GM23338 (cell line): Measurements from ENCODE around the gene BLOC1S5. TPM values are rescaled to one million over a fixed set of nuclear protein-coding genes. Genes with fewer than 3 reads are reported as not detected.

Experiments used
- ATAC-seq: fragments of 200-7000 bp; cut with Tn5 transposase; 3 replicates; pipeline ENCODE4 v1.9.1; 2020
- DNase-seq: peaks from one replicate; pipeline ENCODE4 v3.0.0-alpha.2; 2015; ENCODE audit warnings: low spot score
- H2AFZ ChIP-seq: fragments of 200-600 bp; sonication (generic); 2 replicates; pipeline ENCODE4 v1.8.0; 2016; ENCODE audit warnings: antibody characterized with exemption, mild to moderate bottlenecking, moderate library complexity
- H3F3A ChIP-seq: fragments of 200-600 bp; sonication (generic); replicated peaks from 2 replicates; pipeline ENCODE4 v1.8.0; 2017; ENCODE audit warnings: antibody characterized with exemption, mixed run types, low read depth
- H3K27ac ChIP-seq: fragments of 200-600 bp; sonication (generic); 2 replicates; pipeline ENCODE4 v1.6.1; 2016; ENCODE audit warnings: low read depth
- H3K27me3 ChIP-seq: fragments of 200-600 bp; sonication (generic); 2 replicates; pipeline ENCODE4 v1.8.0; 2016; ENCODE audit warnings: mild to moderate bottlenecking, mixed run types, moderate library complexity; ENCODE audit not compliant: insufficient read depth
- H3K36me3 ChIP-seq: fragments of 200-600 bp; sonication (generic); 2 replicates; pipeline ENCODE4 v1.8.0; 2016; ENCODE audit warnings: mild to moderate bottlenecking; ENCODE audit not compliant: insufficient read depth
- H3K4me1 ChIP-seq: fragments of 200-600 bp; sonication (generic); 2 replicates; pipeline ENCODE4 v1.8.0; 2016; ENCODE audit warnings: mild to moderate bottlenecking, moderate library complexity; ENCODE audit not compliant: insufficient read depth
- H3K4me2 ChIP-seq: fragments of 200-600 bp; sonication (generic); 2 replicates; pipeline ENCODE4 v1.7.1; 2017; ENCODE audit warnings: mixed run types
- H3K4me3 ChIP-seq: fragments of 200-600 bp; sonication (generic); 2 replicates; pipeline ENCODE4 v1.6.1; 2016; ENCODE audit warnings: mixed run types
- H3K79me2 ChIP-seq: fragments of 200-600 bp; sonication (generic); replicated peaks from 2 replicates; pipeline ENCODE4 v1.8.0; 2017; ENCODE audit warnings: mild to moderate bottlenecking; ENCODE audit not compliant: insufficient read depth
- H3K9me2 ChIP-seq: fragments of 200-600 bp; sonication (generic); 2 replicates; pipeline ENCODE4 v1.8.0; 2017; ENCODE audit not compliant: insufficient read depth
- H4K20me1 ChIP-seq: fragments of 200-600 bp; sonication (generic); replicated peaks from 2 replicates; pipeline ENCODE4 v1.8.0; 2017; ENCODE audit warnings: mild to moderate bottlenecking; ENCODE audit not compliant: insufficient read depth
- H3K27ac Mint-ChIP-seq: 2 replicates; pipeline ENCODE4 v1.8.0; 2020; ENCODE audit warnings: inconsistent platforms, mild to moderate bottlenecking, moderate library complexity, mixed read lengths
- H3K27me3 Mint-ChIP-seq: 3 replicates; pipeline ENCODE4 v1.8.0; 2022; ENCODE audit warnings: low read depth, mild to moderate bottlenecking, moderate library complexity, mixed read lengths, inconsistent platforms; ENCODE audit not compliant: insufficient read depth, poor library complexity
- H3K36me3 Mint-ChIP-seq: 3 replicates; pipeline ENCODE4 v1.8.0; 2021; ENCODE audit warnings: low read depth, mild to moderate bottlenecking, inconsistent platforms, moderate library complexity, mixed read lengths
- H3K4me1 Mint-ChIP-seq: 3 replicates; pipeline ENCODE4 v1.8.0; 2020; ENCODE audit warnings: mild to moderate bottlenecking, inconsistent platforms, mixed read lengths
- H3K4me3 Mint-ChIP-seq: 3 replicates; pipeline ENCODE4 v1.8.0; 2021; ENCODE audit warnings: moderate library complexity, mild to moderate bottlenecking, inconsistent platforms, mixed read lengths
- H3K9me3 Mint-ChIP-seq: 3 replicates; pipeline ENCODE4 v1.8.0; 2020; ENCODE audit warnings: moderate library complexity, mild to moderate bottlenecking, inconsistent platforms, mixed read lengths
- CREB1 ChIP-seq: fragments of 250-450 bp; sonication (Bioruptor Pico); IDR thresholded peaks from 2 replicates; pipeline ENCODE4 v1.5.0; 2020; ENCODE audit warnings: low read depth, mild to moderate bottlenecking, moderate library complexity
- EZH2 ChIP-seq: fragments of 200-600 bp; sonication (generic); IDR thresholded peaks from one replicate; pipeline ENCODE4 v1.8.0; 2017; ENCODE audit warnings: antibody characterized with exemption, mild to moderate bottlenecking, low read depth; ENCODE audit not compliant: unreplicated experiment
- EZH2phosphoT487 ChIP-seq: fragments of 200-600 bp; sonication (generic); IDR thresholded peaks from one replicate; pipeline ENCODE4 v1.8.1; 2018; ENCODE audit warnings: antibody characterized with exemption; ENCODE audit not compliant: unreplicated experiment
- JUNB ChIP-seq: IDR thresholded peaks from one replicate; pipeline ENCODE4 v1.6.1; 2016; ENCODE audit warnings: antibody characterized with exemption; ENCODE audit not compliant: unreplicated experiment
- NANOG ChIP-seq: IDR thresholded peaks from 2 replicates; pipeline ENCODE4 v1.6.1; 2016; ENCODE audit warnings: antibody characterized with exemption, borderline replicate concordance
- POLR2AphosphoS5 ChIP-seq: IDR thresholded peaks from 2 replicates; pipeline ENCODE4 v1.6.1; 2016; ENCODE audit warnings: antibody characterized with exemption, low read depth
- STAT1 ChIP-seq: IDR thresholded peaks from one replicate; pipeline ENCODE4 v1.6.1; 2016; ENCODE audit warnings: antibody characterized with exemption; ENCODE audit not compliant: unreplicated experiment
- ZNF114 ChIP-seq: fragments of 250-450 bp; sonication (Bioruptor Pico); IDR thresholded peaks from 2 replicates; pipeline ENCODE4 v1.5.0; 2020; ENCODE audit warnings: mild to moderate bottlenecking, moderate library complexity
- ZNF331 ChIP-seq: fragments of 250-450 bp; sonication (Bioruptor Pico); IDR thresholded peaks from 2 replicates; pipeline ENCODE4 v1.5.0; 2020; ENCODE audit warnings: low read depth, mild to moderate bottlenecking, moderate library complexity
- polyA plus RNA-seq: library from polyadenylated mRNA; unstranded; fragments of >200 nt; fragmentation: Nextera tagmentation; extraction: Ambion mirVana; gene quantifications from 2 replicates; pipeline ENCODE4 v1.2.1, GENCODE V29; 2016
- total RNA-seq: library from RNA; depleted of rRNA; stranded (reverse); fragments of >200 nt; shearing (Covaris generic); gene quantifications from 2 replicates; pipeline ENCODE4 v1.2.3, GENCODE V29; 2014
- TF ChIP-seq, protein P1 (sequence below): IDR thresholded peaks from 2 replicates; pipeline ENCODE4 v1.6.1; 2016; ENCODE audit warnings: antibody characterized with exemption
- TF ChIP-seq, protein P2 (sequence below), 2 experiments: fragments of 200-600 bp in 1 of 2; sonication (generic) in 1 of 2; conservative IDR thresholded peaks; 2 replicates each; pipeline versions ENCODE4 v1.5.1 to v1.6.1; 2016 to 2017; ENCODE audit warnings: antibody characterized with exemption in 2 of 2, low read depth in 2 of 2, mild to moderate bottlenecking in 2 of 2, moderate library complexity in 1 of 2
- TF ChIP-seq, protein P3 (sequence below): IDR thresholded peaks from one replicate; pipeline ENCODE4 v1.6.1; 2018; ENCODE audit warnings: antibody characterized with exemption; ENCODE audit not compliant: unreplicated experiment
- TF ChIP-seq, protein P4 (sequence below): fragments of 250-450 bp; sonication (Bioruptor Pico); IDR thresholded peaks from 2 replicates; pipeline ENCODE4 v1.5.0; 2020; ENCODE audit warnings: mild to moderate bottlenecking, moderate library complexity

BLOC1S5 gene
- total and polyA plus RNA-seq, 2 experiments from 2014 or later: 14.9 to 16.6 TPM

DNA sequence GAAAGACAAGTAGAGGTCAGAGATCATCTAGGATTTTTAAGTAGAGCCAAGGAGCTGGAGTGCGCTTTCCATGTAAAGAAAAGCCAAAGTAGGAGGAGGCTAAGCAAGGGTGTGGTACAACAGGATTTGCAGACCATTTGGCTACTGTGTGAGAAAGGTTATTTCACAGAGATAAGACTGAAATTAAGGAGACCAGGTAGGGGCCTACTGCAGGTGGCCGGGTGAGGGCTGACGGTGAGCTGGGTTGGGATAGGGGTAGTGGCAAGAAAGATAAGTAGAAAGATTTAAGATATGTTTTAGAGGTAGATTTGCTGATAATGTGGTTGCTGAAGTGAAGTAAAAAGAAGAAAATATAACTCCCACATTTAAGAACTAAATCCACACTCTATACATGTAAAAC lies 3.8 kb downstream of the BLOC1S5 start:
- peaks cover 13% of the 10 kb centered on the region for H3K4me1 Mint-ChIP-seq
- peaks cover 3% of the 10 kb centered on the region for H3K27me3 Mint-ChIP-seq
- ATAC-seq (no peak), DNase-seq (no peak)
- Histone ChIP-seq H3K79me2 (peaks cover 7% of the 10 kb centered on the region; the same call in 1 of the 2 replicates), H2AFZ (no peak overlapping the region), H3K4me1 (peaks cover 12% of the 10 kb centered on the region), H4K20me1 (no peaks in the 10 kb centered on the region), H3K27ac (no peak overlapping the region), H3K9me2 (no peaks in the 10 kb centered on the region), H3K36me3 (no peaks in the 10 kb centered on the region), H3K4me3 (no peak overlapping the region), H3F3A (no peaks in the 10 kb centered on the region), H3K27me3 (no peaks in the 10 kb centered on the region), H3K4me2 (no peak overlapping the region)
- no peak overlapping the region for H3K4me3 Mint-ChIP-seq
- peaks cover 18% of the 10 kb centered on the region for H3K36me3 Mint-ChIP-seq
- TF ChIP-seq, protein P1, sequence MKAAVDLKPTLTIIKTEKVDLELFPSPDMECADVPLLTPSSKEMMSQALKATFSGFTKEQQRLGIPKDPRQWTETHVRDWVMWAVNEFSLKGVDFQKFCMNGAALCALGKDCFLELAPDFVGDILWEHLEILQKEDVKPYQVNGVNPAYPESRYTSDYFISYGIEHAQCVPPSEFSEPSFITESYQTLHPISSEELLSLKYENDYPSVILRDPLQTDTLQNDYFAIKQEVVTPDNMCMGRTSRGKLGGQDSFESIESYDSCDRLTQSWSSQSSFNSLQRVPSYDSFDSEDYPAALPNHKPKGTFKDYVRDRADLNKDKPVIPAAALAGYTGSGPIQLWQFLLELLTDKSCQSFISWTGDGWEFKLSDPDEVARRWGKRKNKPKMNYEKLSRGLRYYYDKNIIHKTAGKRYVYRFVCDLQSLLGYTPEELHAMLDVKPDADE: no peak
- TF ChIP-seq ZNF114 (CRISPR knock-in tag): no peak
- no peak for TF ChIP-seq STAT1
- TF ChIP-seq CREB1 (CRISPR knock-in tag): no peak
- TF ChIP-seq, protein P2, sequence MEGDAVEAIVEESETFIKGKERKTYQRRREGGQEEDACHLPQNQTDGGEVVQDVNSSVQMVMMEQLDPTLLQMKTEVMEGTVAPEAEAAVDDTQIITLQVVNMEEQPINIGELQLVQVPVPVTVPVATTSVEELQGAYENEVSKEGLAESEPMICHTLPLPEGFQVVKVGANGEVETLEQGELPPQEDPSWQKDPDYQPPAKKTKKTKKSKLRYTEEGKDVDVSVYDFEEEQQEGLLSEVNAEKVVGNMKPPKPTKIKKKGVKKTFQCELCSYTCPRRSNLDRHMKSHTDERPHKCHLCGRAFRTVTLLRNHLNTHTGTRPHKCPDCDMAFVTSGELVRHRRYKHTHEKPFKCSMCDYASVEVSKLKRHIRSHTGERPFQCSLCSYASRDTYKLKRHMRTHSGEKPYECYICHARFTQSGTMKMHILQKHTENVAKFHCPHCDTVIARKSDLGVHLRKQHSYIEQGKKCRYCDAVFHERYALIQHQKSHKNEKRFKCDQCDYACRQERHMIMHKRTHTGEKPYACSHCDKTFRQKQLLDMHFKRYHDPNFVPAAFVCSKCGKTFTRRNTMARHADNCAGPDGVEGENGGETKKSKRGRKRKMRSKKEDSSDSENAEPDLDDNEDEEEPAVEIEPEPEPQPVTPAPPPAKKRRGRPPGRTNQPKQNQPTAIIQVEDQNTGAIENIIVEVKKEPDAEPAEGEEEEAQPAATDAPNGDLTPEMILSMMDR (conservative IDR thresholded peaks at IDR 0.05; ENCODE audit: low read depth in 2 of 2): no peak
- TF ChIP-seq EZH2: no peak
- TF ChIP-seq NANOG: no peak
- TF ChIP-seq, protein P3, sequence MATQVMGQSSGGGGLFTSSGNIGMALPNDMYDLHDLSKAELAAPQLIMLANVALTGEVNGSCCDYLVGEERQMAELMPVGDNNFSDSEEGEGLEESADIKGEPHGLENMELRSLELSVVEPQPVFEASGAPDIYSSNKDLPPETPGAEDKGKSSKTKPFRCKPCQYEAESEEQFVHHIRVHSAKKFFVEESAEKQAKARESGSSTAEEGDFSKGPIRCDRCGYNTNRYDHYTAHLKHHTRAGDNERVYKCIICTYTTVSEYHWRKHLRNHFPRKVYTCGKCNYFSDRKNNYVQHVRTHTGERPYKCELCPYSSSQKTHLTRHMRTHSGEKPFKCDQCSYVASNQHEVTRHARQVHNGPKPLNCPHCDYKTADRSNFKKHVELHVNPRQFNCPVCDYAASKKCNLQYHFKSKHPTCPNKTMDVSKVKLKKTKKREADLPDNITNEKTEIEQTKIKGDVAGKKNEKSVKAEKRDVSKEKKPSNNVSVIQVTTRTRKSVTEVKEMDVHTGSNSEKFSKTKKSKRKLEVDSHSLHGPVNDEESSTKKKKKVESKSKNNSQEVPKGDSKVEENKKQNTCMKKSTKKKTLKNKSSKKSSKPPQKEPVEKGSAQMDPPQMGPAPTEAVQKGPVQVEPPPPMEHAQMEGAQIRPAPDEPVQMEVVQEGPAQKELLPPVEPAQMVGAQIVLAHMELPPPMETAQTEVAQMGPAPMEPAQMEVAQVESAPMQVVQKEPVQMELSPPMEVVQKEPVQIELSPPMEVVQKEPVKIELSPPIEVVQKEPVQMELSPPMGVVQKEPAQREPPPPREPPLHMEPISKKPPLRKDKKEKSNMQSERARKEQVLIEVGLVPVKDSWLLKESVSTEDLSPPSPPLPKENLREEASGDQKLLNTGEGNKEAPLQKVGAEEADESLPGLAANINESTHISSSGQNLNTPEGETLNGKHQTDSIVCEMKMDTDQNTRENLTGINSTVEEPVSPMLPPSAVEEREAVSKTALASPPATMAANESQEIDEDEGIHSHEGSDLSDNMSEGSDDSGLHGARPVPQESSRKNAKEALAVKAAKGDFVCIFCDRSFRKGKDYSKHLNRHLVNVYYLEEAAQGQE: no peak
- no peak for TF ChIP-seq POLR2AphosphoS5
- TF ChIP-seq, protein P4, sequence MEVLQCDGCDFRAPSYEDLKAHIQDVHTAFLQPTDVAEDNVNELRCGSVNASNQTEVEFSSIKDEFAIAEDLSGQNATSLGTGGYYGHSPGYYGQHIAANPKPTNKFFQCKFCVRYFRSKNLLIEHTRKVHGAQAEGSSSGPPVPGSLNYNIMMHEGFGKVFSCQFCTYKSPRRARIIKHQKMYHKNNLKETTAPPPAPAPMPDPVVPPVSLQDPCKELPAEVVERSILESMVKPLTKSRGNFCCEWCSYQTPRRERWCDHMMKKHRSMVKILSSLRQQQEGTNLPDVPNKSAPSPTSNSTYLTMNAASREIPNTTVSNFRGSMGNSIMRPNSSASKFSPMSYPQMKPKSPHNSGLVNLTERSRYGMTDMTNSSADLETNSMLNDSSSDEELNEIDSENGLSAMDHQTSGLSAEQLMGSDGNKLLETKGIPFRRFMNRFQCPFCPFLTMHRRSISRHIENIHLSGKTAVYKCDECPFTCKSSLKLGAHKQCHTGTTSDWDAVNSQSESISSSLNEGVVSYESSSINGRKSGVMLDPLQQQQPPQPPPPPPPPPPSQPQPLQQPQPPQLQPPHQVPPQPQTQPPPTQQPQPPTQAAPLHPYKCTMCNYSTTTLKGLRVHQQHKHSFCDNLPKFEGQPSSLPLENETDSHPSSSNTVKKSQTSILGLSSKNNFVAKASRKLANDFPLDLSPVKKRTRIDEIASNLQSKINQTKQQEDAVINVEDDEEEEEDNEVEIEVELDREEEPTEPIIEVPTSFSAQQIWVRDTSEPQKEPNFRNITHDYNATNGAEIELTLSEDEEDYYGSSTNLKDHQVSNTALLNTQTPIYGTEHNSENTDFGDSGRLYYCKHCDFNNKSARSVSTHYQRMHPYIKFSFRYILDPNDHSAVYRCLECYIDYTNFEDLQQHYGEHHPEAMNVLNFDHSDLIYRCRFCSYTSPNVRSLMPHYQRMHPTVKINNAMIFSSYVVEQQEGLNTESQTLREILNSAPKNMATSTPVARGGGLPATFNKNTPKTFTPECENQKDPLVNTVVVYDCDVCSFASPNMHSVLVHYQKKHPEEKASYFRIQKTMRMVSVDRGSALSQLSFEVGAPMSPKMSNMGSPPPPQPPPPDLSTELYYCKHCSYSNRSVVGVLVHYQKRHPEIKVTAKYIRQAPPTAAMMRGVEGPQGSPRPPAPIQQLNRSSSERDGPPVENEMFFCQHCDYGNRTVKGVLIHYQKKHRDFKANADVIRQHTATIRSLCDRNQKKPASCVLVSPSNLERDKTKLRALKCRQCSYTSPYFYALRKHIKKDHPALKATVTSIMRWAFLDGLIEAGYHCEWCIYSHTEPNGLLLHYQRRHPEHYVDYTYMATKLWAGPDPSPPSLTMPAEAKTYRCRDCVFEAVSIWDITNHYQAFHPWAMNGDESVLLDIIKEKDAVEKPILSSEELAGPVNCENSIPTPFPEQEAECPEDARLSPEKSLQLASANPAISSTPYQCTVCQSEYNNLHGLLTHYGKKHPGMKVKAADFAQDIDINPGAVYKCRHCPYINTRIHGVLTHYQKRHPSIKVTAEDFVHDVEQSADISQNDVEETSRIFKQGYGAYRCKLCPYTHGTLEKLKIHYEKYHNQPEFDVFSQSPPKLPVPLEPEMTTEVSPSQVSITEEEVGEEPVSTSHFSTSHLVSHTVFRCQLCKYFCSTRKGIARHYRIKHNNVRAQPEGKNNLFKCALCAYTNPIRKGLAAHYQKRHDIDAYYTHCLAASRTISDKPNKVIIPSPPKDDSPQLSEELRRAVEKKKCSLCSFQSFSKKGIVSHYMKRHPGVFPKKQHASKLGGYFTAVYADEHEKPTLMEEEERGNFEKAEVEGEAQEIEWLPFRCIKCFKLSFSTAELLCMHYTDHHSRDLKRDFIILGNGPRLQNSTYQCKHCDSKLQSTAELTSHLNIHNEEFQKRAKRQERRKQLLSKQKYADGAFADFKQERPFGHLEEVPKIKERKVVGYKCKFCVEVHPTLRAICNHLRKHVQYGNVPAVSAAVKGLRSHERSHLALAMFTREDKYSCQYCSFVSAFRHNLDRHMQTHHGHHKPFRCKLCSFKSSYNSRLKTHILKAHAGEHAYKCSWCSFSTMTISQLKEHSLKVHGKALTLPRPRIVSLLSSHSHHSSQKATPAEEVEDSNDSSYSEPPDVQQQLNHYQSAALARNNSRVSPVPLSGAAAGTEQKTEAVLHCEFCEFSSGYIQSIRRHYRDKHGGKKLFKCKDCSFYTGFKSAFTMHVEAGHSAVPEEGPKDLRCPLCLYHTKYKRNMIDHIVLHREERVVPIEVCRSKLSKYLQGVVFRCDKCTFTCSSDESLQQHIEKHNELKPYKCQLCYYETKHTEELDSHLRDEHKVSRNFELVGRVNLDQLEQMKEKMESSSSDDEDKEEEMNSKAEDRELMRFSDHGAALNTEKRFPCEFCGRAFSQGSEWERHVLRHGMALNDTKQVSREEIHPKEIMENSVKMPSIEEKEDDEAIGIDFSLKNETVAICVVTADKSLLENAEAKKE: no peak
- no peak for TF ChIP-seq EZH2phosphoT487
- no peak for TF ChIP-seq JUNB
- no peak for TF ChIP-seq ZNF331 (CRISPR knock-in tag)
- H3K27ac Mint-ChIP-seq: no peak overlapping the region
- no peaks in the 10 kb centered on the region for H3K9me3 Mint-ChIP-seq
